ENCODE results near the gene POLD1. TPM values are rescaled to one million over a fixed set of nuclear protein-coding genes. Genes with fewer than 3 reads are reported as not detected.

POLD1 gene
- polyA plus RNA-seq, 1 of the 3 experiments (the other 2 are of a cell fraction) = 33.6 TPM

GRCh38 chr19:50406156-50406820 lies 22.1 kb downstream of the POLD1 start:
- Histone ChIP-seq H3K9ac (no peak overlapping the region), H3K27me3 (ENCODE audit: insufficient read depth) (no peaks in the 10 kb centered on the region), H2AFZ (ENCODE audit: low read depth) (no peak overlapping the region), H3K4me3 (ENCODE audit: low read depth in 2 of 2, low read length in 1 of 2) (no peak overlapping the region), H3K4me1 (ENCODE audit: control insufficient read depth in 1 of 2, insufficient read depth in 2 of 2, low read depth in 1 of 2, low read length in 1 of 2) (no peaks in the 10 kb centered on the region), H3K4me2 (no peak overlapping the region), H3K79me2 (ENCODE audit: insufficient read depth) (no peaks in the 10 kb centered on the region), H4K20me1 (ENCODE audit: insufficient read depth) (no peaks in the 10 kb centered on the region), H3K9me3 (no peaks in the 10 kb centered on the region), H3K36me3 (replicated peaks in 1 of 2; ENCODE audit: control insufficient read depth in 1 of 2, insufficient read depth in 2 of 2, low read length in 1 of 2) (peaks cover 0 to 13% of the 10 kb centered on the region in 2 experiments), H3K27ac (ENCODE audit: low read depth in 2 of 2, low read length in 1 of 2) (no peak overlapping the region), H3F3A (replicated peaks; ENCODE audit: insufficient read depth) (no peaks in the 10 kb centered on the region), H3K9me2 (no peaks in the 10 kb centered on the region)
- ChIA-PET POLR2A (no interaction called here), CTCF (interaction anchor here (1.2 kb wide), 1 partner anchor 9 kb away, joined by 6 read pairs; no protein-coding TSS in a partner anchor)
- no peak for TF ChIP-seq JUND (IDR thresholded peaks at IDR 0.05)
- no peak for TF ChIP-seq TEAD4 (IDR thresholded peaks at IDR 0.05; ENCODE audit: borderline replicate concordance, insufficient read depth)
- no peak for TF ChIP-seq YY1 (IDR thresholded peaks at IDR 0.05; ENCODE audit: low read depth)
- TF ChIP-seq EP300 (IDR thresholded peaks at IDR 0.05; ENCODE audit: borderline replicate concordance in 1 of 2, low read depth in 1 of 2, low read length in 1 of 2) = no peak
- TF ChIP-seq CHD2 (IDR thresholded peaks at IDR 0.05; ENCODE audit: low read length, partially characterized antibody) = no peak
- TF ChIP-seq SMC3 (IDR thresholded peaks at IDR 0.05; ENCODE audit: low read depth, low read length) = no peak
- TF ChIP-seq RCOR1 (IDR thresholded peaks at IDR 0.05; ENCODE audit: low read length) = no peak
- TF ChIP-seq REST (IDR thresholded peaks at IDR 0.05; ENCODE audit: low read depth, low read length) = no peak
- no peak for DNase-seq
- WGBS (ENCODE audit: low lambda C conversion rate) = 95% methylated on average over 16 of the region's 22 CpGs

- no peaks in the 10 kb centered on the region for H3F3A ChIP-seq (replicated peaks; ENCODE audit: insufficient read depth)
- no peaks in the 10 kb centered on the region for H3K9me2 ChIP-seq
- H3K4me1 ChIP-seq (ENCODE audit: control insufficient read depth in 1 of 2, insufficient read depth in 2 of 2, low read depth in 1 of 2, low read length in 1 of 2) = no peaks in the 10 kb centered on the region
- 96% methylated on average over 11 of the region's 19 CpGs for WGBS (ENCODE audit: low lambda C conversion rate)
- no peaks in the 10 kb centered on the region for H4K20me1 ChIP-seq (ENCODE audit: insufficient read depth)
- TF ChIP-seq TEAD4 (IDR thresholded peaks at IDR 0.05; ENCODE audit: borderline replicate concordance, insufficient read depth) (no peak), TAF1 (IDR thresholded peaks at IDR 0.05; ENCODE audit: borderline replicate concordance, low read depth, low read length) (no peak), ZBTB33 (IDR thresholded peaks at IDR 0.05; ENCODE audit: borderline replicate concordance, low read depth) (no peak), RFX5 (IDR thresholded peaks at IDR 0.05; ENCODE audit: low read length) (no peak), POLR2AphosphoS5 (IDR thresholded peaks at IDR 0.05; ENCODE audit: low read depth, low read length) (no peak), NRF1 (IDR thresholded peaks at IDR 0.05; ENCODE audit: low read depth, low read length) (no peak), EP300 (IDR thresholded peaks at IDR 0.05; ENCODE audit: borderline replicate concordance in 1 of 2, low read depth in 1 of 2, low read length in 1 of 2) (no peak), RXRA (IDR thresholded peaks at IDR 0.05; ENCODE audit: borderline replicate concordance, low read depth) (no peak), REST (IDR thresholded peaks at IDR 0.05; ENCODE audit: low read depth, low read length) (no peak)
- peaks cover 0 to 13% of the 10 kb centered on the region in 2 experiments for H3K36me3 ChIP-seq (replicated peaks in 1 of 2; ENCODE audit: control insufficient read depth in 1 of 2, insufficient read depth in 2 of 2, low read length in 1 of 2)
- H3K9ac ChIP-seq = no peak overlapping the region
- H3K27ac ChIP-seq (ENCODE audit: low read depth in 2 of 2, low read length in 1 of 2) = no peak overlapping the region
- no peak overlapping the region for H3K4me2 ChIP-seq
- no peak overlapping the region for H2AFZ ChIP-seq (ENCODE audit: low read depth)
- no peak for DNase-seq
- no peaks in the 10 kb centered on the region for H3K79me2 ChIP-seq (ENCODE audit: insufficient read depth)
- no peaks in the 10 kb centered on the region for H3K9me3 ChIP-seq
- ChIA-PET CTCF (interaction anchor here (0.5 to 1.2 kb wide), 2 partner anchors 8 to 359 kb away, joined by 3 to 6 read pairs; no protein-coding TSS in a partner anchor), POLR2A (interaction anchor here (0.6 kb wide), 1 partner anchor 74 kb away, joined by 3 read pairs; no protein-coding TSS in a partner anchor)
- no peaks in the 10 kb centered on the region for H3K27me3 ChIP-seq (ENCODE audit: insufficient read depth)
- no peak overlapping the region for H3K4me3 ChIP-seq (ENCODE audit: low read depth in 2 of 2, low read length in 1 of 2)
Observed at GRCh38 chr19:50406829-50407228, 22.7 kb downstream of the POLD1 start.

Measured in SK-N-SH (cell line).